Right renal pelvis (tissue), 4 donors: ENCODE data around the gene C1QTNF1. TPM values are rescaled to one million over a fixed set of nuclear protein-coding genes. Genes with fewer than 3 reads are reported as not detected.
A peak's percentile ranks its signal among the peaks of the same experiment; 100 is the strongest.

Experiments
- DNase-seq, 4 donors: peaks; one replicate each; pipeline ENCODE4 v3.0.0-alpha.2; 2013; ENCODE audit warnings: low read depth in 4 of 4, low spot score in 3 of 4, missing footprints in 1 of 4
- polyA plus RNA-seq, 4 donors: library from polyadenylated mRNA; unstranded; fragments of 120-200 nt; gene quantifications; one replicate each; pipeline ENCODE4 v1.2.1, GENCODE V29; 2013; ENCODE audit not compliant: insufficient read length in 4 of 4

C1QTNF1 gene
- polyA plus RNA-seq, 4 donors, result 2.0 to 3.2 (median 2.7) TPM

- DNase-seq, result no peak
Measured at GRCh38 chr17:78991906-78992532, 31.9 kb upstream of the C1QTNF1 start.

DNA sequence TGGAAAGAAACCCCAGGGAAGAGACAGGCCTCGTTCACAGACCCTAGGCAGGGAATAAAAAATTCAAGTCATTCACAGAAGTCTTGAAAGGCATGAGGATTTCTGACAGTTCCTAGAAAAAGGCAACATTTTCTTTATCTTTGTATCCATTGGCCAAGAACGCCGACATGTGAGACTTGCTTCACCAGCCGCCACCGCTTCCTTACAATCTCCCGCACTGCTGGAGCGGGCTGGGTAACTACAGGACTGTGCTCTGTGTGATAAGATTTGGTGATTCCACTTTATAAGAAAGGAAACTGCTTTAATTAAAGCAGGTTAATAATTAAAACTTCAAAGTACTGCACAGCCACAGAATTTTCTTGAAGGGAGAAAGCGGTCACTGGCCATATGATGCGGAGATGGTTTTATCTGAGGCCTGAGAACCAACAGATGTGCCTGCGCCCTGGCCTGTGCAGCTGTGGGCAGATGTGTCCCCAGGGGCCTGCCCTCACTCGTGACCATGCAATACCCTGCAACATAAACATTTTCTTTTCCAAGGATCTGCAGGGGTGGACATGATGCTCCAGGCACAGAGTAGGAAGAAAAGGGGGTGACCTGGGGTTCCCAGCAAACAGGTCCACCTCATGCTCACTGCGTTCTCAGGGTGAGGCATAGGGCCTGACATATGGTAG is 31.3 kb upstream of the C1QTNF1 start:
- DNase-seq, result no peak

- DNase-seq, result peak in 1 of 4 donors; percentile 39
Measured at GRCh38 chr17:78993241-78993956, 30.6 kb upstream of the C1QTNF1 start.

GRCh38 chr17:78993981-78994671 is 29.8 kb upstream of the C1QTNF1 start:
- no peak for DNase-seq

DNA sequence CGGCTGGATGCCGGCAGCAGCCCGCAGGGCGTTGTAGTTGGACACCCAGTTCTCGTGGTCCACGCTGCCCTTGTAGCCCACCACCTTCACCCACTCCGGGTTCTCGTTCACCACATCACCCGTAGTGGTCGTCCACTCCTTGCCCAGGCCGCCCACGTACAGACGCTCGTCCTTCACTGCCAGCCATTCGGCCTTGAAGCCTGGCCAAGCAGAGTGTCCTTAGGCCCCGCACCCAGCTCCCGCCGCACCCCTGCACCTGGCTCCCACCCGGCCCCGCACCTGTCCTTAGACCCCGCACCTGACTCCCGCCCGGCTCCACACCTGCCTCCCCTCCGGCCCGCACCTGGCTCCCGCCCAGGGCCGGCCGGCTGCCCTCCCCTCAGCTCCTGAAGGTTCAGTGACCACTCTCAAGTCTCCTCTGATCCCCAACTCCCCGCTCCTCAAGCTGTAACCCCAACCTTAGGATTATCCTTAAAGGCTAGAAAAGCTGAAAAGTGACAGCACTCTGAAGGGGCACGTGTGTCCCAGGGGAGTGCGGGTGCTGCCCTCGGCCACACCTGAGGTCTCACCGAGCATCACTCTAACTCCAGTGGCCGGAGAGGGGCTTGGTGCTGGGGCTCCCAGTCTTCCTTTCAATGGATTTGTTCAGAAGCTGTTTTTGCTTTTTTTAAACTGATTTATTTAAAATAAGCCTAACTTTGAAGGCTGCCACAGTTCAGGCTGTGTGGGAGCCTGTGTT is 28.8 kb upstream of the C1QTNF1 start:
- DNase-seq, result no peak

GRCh38 chr17:78995761-78996451 is 28.1 kb upstream of the C1QTNF1 start:
- DNase-seq, result no peak

GRCh38 chr17:78996781-78997201 is 27.2 kb upstream of the C1QTNF1 start:
- DNase-seq, result no peak

- DNase-seq, result peak in 1 of 4 donors; percentile 22
Measured at GRCh38 chr17:78997231-78997741, 26.7 kb upstream of the C1QTNF1 start.

GRCh38 chr17:78997881-78998280 is 26.1 kb upstream of the C1QTNF1 start:
- no peak for DNase-seq

- no peak for DNase-seq
Measured at GRCh38 chr17:78998311-78999055, 25.5 kb upstream of the C1QTNF1 start.

GRCh38 chr17:78999056-78999768 is 24.8 kb upstream of the C1QTNF1 start:
- DNase-seq, result no peak

- no peak for DNase-seq
Measured at GRCh38 chr17:78999947-79000395, 24.0 kb upstream of the C1QTNF1 start.

GRCh38 chr17:79000396-79001189 is 23.4 kb upstream of the C1QTNF1 start:
- DNase-seq, result no peak

GRCh38 chr17:79001190-79002020 is 22.6 kb upstream of the C1QTNF1 start:
- DNase-seq, result no peak

DNA sequence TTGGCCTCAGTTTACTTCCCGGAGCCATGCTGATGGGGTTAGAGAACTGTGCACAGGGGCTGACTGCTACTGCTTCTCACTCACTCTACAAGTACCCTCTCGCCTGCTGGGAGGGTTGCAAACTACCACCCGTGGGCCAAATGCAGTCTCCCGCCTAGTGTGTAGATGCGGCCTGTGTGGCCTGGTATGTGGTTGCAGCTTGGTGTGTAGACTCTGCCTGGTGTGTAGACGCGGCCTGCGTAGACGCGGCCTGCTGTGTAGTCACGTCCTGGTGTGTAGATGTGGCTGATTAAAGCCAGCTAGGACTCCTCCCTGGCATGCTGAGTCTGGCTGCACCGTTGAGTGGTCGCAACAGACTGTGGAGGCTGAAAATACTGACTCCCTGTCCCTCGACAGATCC is 21.7 kb upstream of the C1QTNF1 start:
- no peak for DNase-seq

- DNase-seq, result no peak
Measured at GRCh38 chr17:79002796-79003593, 21.0 kb upstream of the C1QTNF1 start.
